SK-N-SH (cell line): Measurements from ENCODE around the gene PYGB.

Source experiments
- CTCF ChIP-seq: fragments of 200-600 bp; sonication (generic); IDR thresholded peaks from 2 replicates; pipeline ENCODE4 v1.6.1; 2017; ENCODE audit warnings: antibody characterized with exemption, mild to moderate bottlenecking, moderate library complexity
- ELF1 ChIP-seq: IDR thresholded peaks from 2 replicates; pipeline ENCODE4 v1.4.0; 2012

- TF ChIP-seq ELF1 (no peak), CTCF (no peak)
These were observed 68.8 kb downstream of the PYGB start for GRCh38 chr20:25316506-25317190.
